K562 (cell line): ENCODE data around the gene ZNF487. TPM values are rescaled to one million over a fixed set of nuclear protein-coding genes. Genes with fewer than 3 reads are reported as not detected.

Experiments used
- CREM ChIP-seq: IDR thresholded peaks from 2 replicates; pipeline ENCODE4 v1.6.1; 2014; ENCODE audit warnings: antibody characterized with exemption, low read depth
- POLR2B ChIP-seq: fragments of 450-650 bp; IDR thresholded peaks from 2 replicates; pipeline ENCODE4 v1.6.1; 2018; ENCODE audit warnings: low read depth; ENCODE audit not compliant: partially characterized antibody
- PYGO2 ChIP-seq: fragments of 450-650 bp; IDR thresholded peaks from 2 replicates; pipeline ENCODE4 v1.6.1; 2016; ENCODE audit warnings: mild to moderate bottlenecking, missing genetic modification characterization, moderate library complexity, missing compliant biosample characterization
- RBM22 ChIP-seq: fragments of 200-400 bp; formaldehyde crosslinking; IDR thresholded peaks from 2 replicates; pipeline ENCODE4 v1.6.1; 2018; ENCODE audit warnings: low read length, low read depth; ENCODE audit not compliant: poor library complexity, severe bottlenecking
- ZNF232 ChIP-seq: sonication (generic); formaldehyde crosslinking; IDR thresholded peaks from 2 replicates; pipeline ENCODE4 v1.8.0; 2022; ENCODE audit warnings: mild to moderate bottlenecking, missing genetic modification reagents
- ZNF589 ChIP-seq: fragments of 200-800 bp; sonication (Bioruptor generic); IDR thresholded peaks from 2 replicates; pipeline ENCODE4 v1.6.1; 2016; ENCODE audit warnings: low read depth, missing genetic modification characterization, missing compliant biosample characterization
- polyA plus RNA-seq, 8 experiments: library from polyadenylated mRNA; depleted of rRNA in 4 of 8; stranded (reverse) in 5 of 8; unstranded in 3 of 8; fragments of >200 nt; fragmentation: Nextera tagmentation in 2 of 8; fragmentation: Illumina TruSeq in 1 of 8; extraction: Ambion mirVana in 2 of 8; extraction: Trizol in 1 of 8; gene quantifications; 2 replicates each; pipeline versions ENCODE4 v1.2.1 to v1.2.3, GENCODE V29; 2011 to 2014; ENCODE audit warnings: inconsistent platforms in 1 of 8, missing spikeins in 1 of 8
- total RNA-seq, 7 experiments: library from RNA; depleted of rRNA in 6 of 7; stranded (reverse); fragments of >200 nt in 6 of 7; fragmentation: Illumina TruSeq in 2 of 7; extraction: Trizol in 2 of 7; gene quantifications; 2 replicates each; pipeline versions ENCODE4 v1.2.1 to v1.2.3, GENCODE V29; 2011 to 2021; ENCODE audit warnings: low replicate concordance in 1 of 7
- TF ChIP-seq, protein P1 (sequence below): sonication (generic); formaldehyde crosslinking; IDR thresholded peaks from 2 replicates; pipeline ENCODE4 v1.9.0; 2022; ENCODE audit warnings: mild to moderate bottlenecking, missing genetic modification reagents
- TF ChIP-seq, protein P2 (sequence below): fragments of 250-450 bp; sonication (Bioruptor Pico); IDR thresholded peaks from 2 replicates; pipeline ENCODE4 v1.6.1; 2021; ENCODE audit warnings: mild to moderate bottlenecking
- TF ChIP-seq, protein P3 (sequence below): sonication (generic); formaldehyde crosslinking; IDR thresholded peaks from 2 replicates; pipeline ENCODE4 v1.8.0; 2022; ENCODE audit warnings: mild to moderate bottlenecking, missing genetic modification reagents, borderline replicate concordance

The ZNF487 gene
- total and polyA plus RNA-seq, 9 of the 15 experiments (the other 6 are each of a cell fraction or from before 2014, with no cell fraction given) = 1.9 to 6.5 (median 4.2) TPM

DNA sequence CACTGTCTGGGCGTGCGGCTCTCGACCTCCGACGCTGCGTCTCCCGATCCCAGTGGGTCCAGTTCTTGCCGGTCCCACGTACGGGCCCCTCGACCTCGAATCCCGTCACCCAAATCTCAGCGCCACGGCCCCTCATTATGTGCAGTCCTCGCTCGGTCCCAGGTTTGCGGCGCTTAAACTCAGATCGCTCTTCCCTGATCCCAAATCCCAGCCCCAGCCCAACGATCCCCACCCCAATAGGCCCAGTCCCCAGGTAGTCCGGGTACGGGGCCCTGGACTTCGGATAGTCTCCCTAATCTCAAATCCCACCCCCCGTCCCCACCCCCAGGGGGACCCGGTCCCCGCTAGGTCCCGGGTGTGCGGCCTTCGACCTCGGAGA lies 28.6 kb upstream of the ZNF487 start (continued):
- no peak for TF ChIP-seq RBM22
- TF ChIP-seq PYGO2 = no peak
- no peak for TF ChIP-seq POLR2B
- TF ChIP-seq, protein P1, sequence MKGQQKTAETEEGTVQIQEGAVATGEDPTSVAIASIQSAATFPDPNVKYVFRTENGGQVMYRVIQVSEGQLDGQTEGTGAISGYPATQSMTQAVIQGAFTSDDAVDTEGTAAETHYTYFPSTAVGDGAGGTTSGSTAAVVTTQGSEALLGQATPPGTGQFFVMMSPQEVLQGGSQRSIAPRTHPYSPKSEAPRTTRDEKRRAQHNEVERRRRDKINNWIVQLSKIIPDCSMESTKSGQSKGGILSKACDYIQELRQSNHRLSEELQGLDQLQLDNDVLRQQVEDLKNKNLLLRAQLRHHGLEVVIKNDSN (CRISPR knock-in tag) = no peak
- TF ChIP-seq, protein P2, sequence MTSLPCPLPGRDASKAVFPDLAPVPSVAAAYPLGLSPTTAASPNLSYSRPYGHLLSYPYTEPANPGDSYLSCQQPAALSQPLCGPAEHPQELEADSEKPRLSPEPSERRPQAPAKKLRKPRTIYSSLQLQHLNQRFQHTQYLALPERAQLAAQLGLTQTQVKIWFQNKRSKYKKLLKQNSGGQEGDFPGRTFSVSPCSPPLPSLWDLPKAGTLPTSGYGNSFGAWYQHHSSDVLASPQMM (CRISPR knock-in tag) = no peak
- TF ChIP-seq, protein P3, sequence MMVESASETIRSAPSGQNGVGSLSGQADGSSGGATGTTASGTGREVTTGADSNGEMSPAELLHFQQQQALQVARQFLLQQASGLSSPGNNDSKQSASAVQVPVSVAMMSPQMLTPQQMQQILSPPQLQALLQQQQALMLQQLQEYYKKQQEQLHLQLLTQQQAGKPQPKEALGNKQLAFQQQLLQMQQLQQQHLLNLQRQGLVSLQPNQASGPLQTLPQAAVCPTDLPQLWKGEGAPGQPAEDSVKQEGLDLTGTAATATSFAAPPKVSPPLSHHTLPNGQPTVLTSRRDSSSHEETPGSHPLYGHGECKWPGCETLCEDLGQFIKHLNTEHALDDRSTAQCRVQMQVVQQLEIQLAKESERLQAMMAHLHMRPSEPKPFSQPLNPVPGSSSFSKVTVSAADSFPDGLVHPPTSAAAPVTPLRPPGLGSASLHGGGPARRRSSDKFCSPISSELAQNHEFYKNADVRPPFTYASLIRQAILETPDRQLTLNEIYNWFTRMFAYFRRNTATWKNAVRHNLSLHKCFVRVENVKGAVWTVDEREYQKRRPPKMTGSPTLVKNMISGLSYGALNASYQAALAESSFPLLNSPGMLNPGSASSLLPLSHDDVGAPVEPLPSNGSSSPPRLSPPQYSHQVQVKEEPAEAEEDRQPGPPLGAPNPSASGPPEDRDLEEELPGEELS (CRISPR knock-in tag) = peak; percentile 86
- 0 out of 2 replicates have a peak, but pooled peaks have one; percentile 53 for TF ChIP-seq ZNF589 (CRISPR knock-in tag)
- TF ChIP-seq CREM = 0 out of 2 replicates have a peak, but pooled peaks have one; percentile 23
- TF ChIP-seq ZNF232 (CRISPR knock-in tag) = peak; percentile 81
